ENCODE results near the gene ATG101. TPM values are rescaled to one million over a fixed set of nuclear protein-coding genes. Genes with fewer than 3 reads are reported as not detected.
A peak's percentile ranks its signal among the peaks of the same experiment; 100 is the strongest.

ATG101 gene
- total and polyA plus RNA-seq, 9 of the 15 experiments (the other 6 are each of a cell fraction or from before 2014, with no cell fraction given): 2.9 to 52.4 (median 29.7) TPM

DNA sequence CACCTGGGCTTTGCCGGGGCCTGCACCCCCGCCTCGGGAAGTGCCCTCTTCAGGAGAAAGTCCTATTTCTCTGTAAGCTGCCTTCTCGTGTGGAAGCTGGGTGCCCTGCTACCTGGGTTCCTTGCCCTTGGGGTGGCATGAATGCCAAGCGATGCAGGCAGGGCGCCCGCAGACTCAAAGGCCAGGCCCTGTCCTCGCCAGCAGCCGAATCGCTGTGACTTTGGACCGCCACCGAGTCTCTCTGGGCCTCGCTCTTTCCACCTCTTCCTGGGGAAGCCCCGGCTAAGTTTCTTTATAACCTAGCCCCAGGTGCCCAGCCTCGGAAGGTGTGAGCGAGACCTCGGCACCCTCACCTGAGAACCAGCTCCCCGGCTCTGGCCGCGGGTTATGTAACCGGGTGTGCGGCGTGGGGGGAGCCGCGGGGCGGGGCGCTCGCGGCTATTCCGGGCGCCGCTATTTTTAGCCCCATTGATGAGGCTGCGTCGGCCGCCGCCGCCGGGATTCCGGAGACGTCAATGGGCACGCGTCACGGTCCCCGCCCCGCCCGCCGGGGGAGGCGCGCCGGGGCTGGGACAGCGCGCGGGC, 33.1 kb upstream of the ATG101 start (continued):
- TF ChIP-seq YY1 (IDR thresholded peaks at IDR 0.05; ENCODE audit: borderline replicate concordance in 1 of 3, control insufficient read depth in 1 of 3, extremely low read depth in 1 of 3, insufficient read depth in 3 of 3, insufficient read length in 1 of 3, insufficient replicate concordance in 2 of 3, low read depth in 1 of 3, low read length in 2 of 3): peak in 2 of 3 experiments; percentile 32 to 45
- peak in 1 of 2 experiments; percentile 34; a peak in 1 of 4 replicates for TF ChIP-seq KDM4B (IDR thresholded peaks at IDR 0.05; ENCODE audit: borderline replicate concordance in 2 of 2, low read depth in 1 of 2)
- no peak for TF ChIP-seq ZNF561 (CRISPR knock-in tag; conservative IDR thresholded peaks at IDR 0.05)
- no peak for TF ChIP-seq NUFIP1 (IDR thresholded peaks at IDR 0.05; ENCODE audit: partially characterized antibody)
- peak; percentile 73; the same call in 1 of the 2 replicates for TF ChIP-seq BCOR (IDR thresholded peaks at IDR 0.05)
- 0 out of 4 replicates have a peak, but pooled peaks of 1 of the 2 experiments have one; percentile 27 for TF ChIP-seq FOXK2 (conservative IDR thresholded peaks at IDR 0.05 in 1 of 2, IDR thresholded peaks at IDR 0.05 in 1 of 2; ENCODE audit: low read depth in 2 of 2)
- no peak for TF ChIP-seq FOXP1 (CRISPR knock-in tag; IDR thresholded peaks at IDR 0.05)
- no peak for TF ChIP-seq ZNF507 (tag; conservative IDR thresholded peaks at IDR 0.05)
- TF ChIP-seq BHLHE40 (IDR thresholded peaks at IDR 0.05; ENCODE audit: low read length): peak; percentile 67
- TF ChIP-seq ZNF3 (CRISPR knock-in tag; IDR thresholded peaks at IDR 0.05): no peak
- TF ChIP-seq MXI1 (IDR thresholded peaks at IDR 0.05; ENCODE audit: low read depth, low read length): no peak
- TF ChIP-seq, protein P1, sequence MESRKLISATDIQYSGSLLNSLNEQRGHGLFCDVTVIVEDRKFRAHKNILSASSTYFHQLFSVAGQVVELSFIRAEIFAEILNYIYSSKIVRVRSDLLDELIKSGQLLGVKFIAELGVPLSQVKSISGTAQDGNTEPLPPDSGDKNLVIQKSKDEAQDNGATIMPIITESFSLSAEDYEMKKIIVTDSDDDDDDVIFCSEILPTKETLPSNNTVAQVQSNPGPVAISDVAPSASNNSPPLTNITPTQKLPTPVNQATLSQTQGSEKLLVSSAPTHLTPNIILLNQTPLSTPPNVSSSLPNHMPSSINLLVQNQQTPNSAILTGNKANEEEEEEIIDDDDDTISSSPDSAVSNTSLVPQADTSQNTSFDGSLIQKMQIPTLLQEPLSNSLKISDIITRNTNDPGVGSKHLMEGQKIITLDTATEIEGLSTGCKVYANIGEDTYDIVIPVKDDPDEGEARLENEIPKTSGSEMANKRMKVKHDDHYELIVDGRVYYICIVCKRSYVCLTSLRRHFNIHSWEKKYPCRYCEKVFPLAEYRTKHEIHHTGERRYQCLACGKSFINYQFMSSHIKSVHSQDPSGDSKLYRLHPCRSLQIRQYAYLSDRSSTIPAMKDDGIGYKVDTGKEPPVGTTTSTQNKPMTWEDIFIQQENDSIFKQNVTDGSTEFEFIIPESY (CRISPR knock-in tag; IDR thresholded peaks at IDR 0.05): peak; percentile 91
- 0 out of 4 replicates have a peak, but pooled peaks of 1 of the 2 experiments have one; percentile 21 for TF ChIP-seq TEAD1 (CRISPR knock-in tag; IDR thresholded peaks at IDR 0.05)
- TF ChIP-seq ATF7 (IDR thresholded peaks at IDR 0.05): peak; percentile 50
- TF ChIP-seq, protein P2, sequence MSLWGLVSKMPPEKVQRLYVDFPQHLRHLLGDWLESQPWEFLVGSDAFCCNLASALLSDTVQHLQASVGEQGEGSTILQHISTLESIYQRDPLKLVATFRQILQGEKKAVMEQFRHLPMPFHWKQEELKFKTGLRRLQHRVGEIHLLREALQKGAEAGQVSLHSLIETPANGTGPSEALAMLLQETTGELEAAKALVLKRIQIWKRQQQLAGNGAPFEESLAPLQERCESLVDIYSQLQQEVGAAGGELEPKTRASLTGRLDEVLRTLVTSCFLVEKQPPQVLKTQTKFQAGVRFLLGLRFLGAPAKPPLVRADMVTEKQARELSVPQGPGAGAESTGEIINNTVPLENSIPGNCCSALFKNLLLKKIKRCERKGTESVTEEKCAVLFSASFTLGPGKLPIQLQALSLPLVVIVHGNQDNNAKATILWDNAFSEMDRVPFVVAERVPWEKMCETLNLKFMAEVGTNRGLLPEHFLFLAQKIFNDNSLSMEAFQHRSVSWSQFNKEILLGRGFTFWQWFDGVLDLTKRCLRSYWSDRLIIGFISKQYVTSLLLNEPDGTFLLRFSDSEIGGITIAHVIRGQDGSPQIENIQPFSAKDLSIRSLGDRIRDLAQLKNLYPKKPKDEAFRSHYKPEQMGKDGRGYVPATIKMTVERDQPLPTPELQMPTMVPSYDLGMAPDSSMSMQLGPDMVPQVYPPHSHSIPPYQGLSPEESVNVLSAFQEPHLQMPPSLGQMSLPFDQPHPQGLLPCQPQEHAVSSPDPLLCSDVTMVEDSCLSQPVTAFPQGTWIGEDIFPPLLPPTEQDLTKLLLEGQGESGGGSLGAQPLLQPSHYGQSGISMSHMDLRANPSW (CRISPR knock-in tag; IDR thresholded peaks at IDR 0.05): no peak
- peak; percentile 38; the same call in 1 of the 2 replicates for TF ChIP-seq HDAC2 (IDR thresholded peaks at IDR 0.05)
- peak; percentile 61 for TF ChIP-seq ZFX (CRISPR knock-in tag; IDR thresholded peaks at IDR 0.05)
- no peak for TF ChIP-seq ILK (tag; IDR thresholded peaks at IDR 0.05; ENCODE audit: borderline replicate concordance, low read depth)
- TF ChIP-seq, protein P3, sequence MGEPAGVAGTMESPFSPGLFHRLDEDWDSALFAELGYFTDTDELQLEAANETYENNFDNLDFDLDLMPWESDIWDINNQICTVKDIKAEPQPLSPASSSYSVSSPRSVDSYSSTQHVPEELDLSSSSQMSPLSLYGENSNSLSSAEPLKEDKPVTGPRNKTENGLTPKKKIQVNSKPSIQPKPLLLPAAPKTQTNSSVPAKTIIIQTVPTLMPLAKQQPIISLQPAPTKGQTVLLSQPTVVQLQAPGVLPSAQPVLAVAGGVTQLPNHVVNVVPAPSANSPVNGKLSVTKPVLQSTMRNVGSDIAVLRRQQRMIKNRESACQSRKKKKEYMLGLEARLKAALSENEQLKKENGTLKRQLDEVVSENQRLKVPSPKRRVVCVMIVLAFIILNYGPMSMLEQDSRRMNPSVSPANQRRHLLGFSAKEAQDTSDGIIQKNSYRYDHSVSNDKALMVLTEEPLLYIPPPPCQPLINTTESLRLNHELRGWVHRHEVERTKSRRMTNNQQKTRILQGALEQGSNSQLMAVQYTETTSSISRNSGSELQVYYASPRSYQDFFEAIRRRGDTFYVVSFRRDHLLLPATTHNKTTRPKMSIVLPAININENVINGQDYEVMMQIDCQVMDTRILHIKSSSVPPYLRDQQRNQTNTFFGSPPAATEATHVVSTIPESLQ (CRISPR knock-in tag; IDR thresholded peaks at IDR 0.05): 0 out of 2 replicates have a peak, but pooled peaks have one; percentile 58
- TF ChIP-seq JUND (IDR thresholded peaks at IDR 0.05; ENCODE audit: borderline replicate concordance, low read depth, low read length): peak; percentile 17; the same call in 1 of the 2 replicates
- no peak; the same call in 2 of the 3 replicates for TF ChIP-seq JUND (tag; IDR thresholded peaks at IDR 0.05; ENCODE audit: borderline replicate concordance, low read depth, low read length)

Data from K562 (cell line).